GM12878 (cell line): Measurements from ENCODE around the gene KCNIP3. TPM values are rescaled to one million over a fixed set of nuclear protein-coding genes. Genes with fewer than 3 reads are reported as not detected.

Source experiments
- ATAC-seq: fragments of 200-7000 bp; cut with Tn5 transposase; 3 replicates; pipeline ENCODE4 v1.9.1; 2020; ENCODE audit warnings: mild to moderate bottlenecking, moderate library complexity
- BruUV-seq: library from RNA; stranded (reverse); fragments of 400-500 nt; replicated peaks from 2 replicates; lab custom pipeline; 2021; lab: Mats Ljungman, UMichigan
- CTCF ChIA-PET: fragments of 300-600 bp; sonication (Branson Sonifier 250); formaldehyde crosslinking; extraction: SDS; loops from one replicate; lab custom pipeline; 2021; ENCODE audit warnings: inconsistent platforms; lab: Yijun Ruan, JAX
- POLR2A ChIA-PET: fragments of 350-600 bp; formaldehyde crosslinking; extraction: SDS; loops from one replicate; lab custom pipeline; 2021; ENCODE audit warnings: inconsistent platforms; lab: Charles Lee
- RAD21 ChIA-PET: fragments of 300-600 bp; sonication (Branson Sonifier 250); formaldehyde crosslinking; loops from one replicate; lab custom pipeline; 2023; ENCODE audit warnings: antibody characterized with exemption; ENCODE audit not compliant: unreplicated experiment; lab: Charles Lee
- SMC1A ChIA-PET: fragments of 300-600 bp; sonication (Branson Sonifier 250); formaldehyde crosslinking; loops from one replicate; lab custom pipeline; 2023; ENCODE audit not compliant: unreplicated experiment, uncharacterized antibody; lab: Charles Lee
- DNase-seq: peaks from one replicate; pipeline ENCODE4 v3.0.0-alpha.2; 2011; ENCODE audit warnings: low read depth, low spot score
- FAIRE-seq: peaks from 3 replicates; lab custom pipeline; 2011; peaks lifted over from hg19 to GRCh38; lab: Jason Lieb, UNC
- H2AFZ ChIP-seq: 2 replicates; pipeline ENCODE4 v1.6.0; 2011; ENCODE audit warnings: low read depth, low read length, control low read depth; ENCODE audit not compliant: control insufficient read depth
- H3K27ac ChIP-seq: 2 replicates; pipeline ENCODE4 v1.5.1; 2011; ENCODE audit warnings: control low read depth; ENCODE audit not compliant: control insufficient read depth, insufficient read depth
- H3K27me3 ChIP-seq, 2 experiments: replicated peaks in 1 of 2; 2 replicates each; pipeline versions ENCODE4 v1.6.0 to v1.6.1; 2011; ENCODE audit warnings: low read length in 1 of 2; ENCODE audit not compliant: control insufficient read depth in 2 of 2, insufficient read depth in 2 of 2
- H3K36me3 ChIP-seq, 2 experiments: 2 replicates each; pipeline ENCODE4 v1.5.1; 2011; ENCODE audit warnings: low read length in 1 of 2; ENCODE audit not compliant: control insufficient read depth in 2 of 2, insufficient read depth in 2 of 2
- H3K4me1 ChIP-seq: 2 replicates; pipeline ENCODE4 v1.6.1; 2011; ENCODE audit warnings: mild to moderate bottlenecking, low read length, moderate library complexity, mixed read lengths; ENCODE audit not compliant: control insufficient read depth, insufficient read depth
- H3K4me2 ChIP-seq: 2 replicates; pipeline ENCODE4 v1.6.0; 2011; ENCODE audit warnings: control low read depth; ENCODE audit not compliant: control insufficient read depth, insufficient read depth
- H3K4me3 ChIP-seq: fragments of 200-600 bp; sonication (generic); 2 replicates; pipeline ENCODE4 v1.5.1; 2016
- H3K79me2 ChIP-seq: 2 replicates; pipeline ENCODE4 v1.6.0; 2011; ENCODE audit warnings: low read length; ENCODE audit not compliant: control insufficient read depth, insufficient read depth
- H3K9ac ChIP-seq: 2 replicates; pipeline ENCODE4 v1.8.0; 2011; ENCODE audit warnings: low read length, control low read depth, mixed read lengths; ENCODE audit not compliant: control insufficient read depth, insufficient read depth
- H3K9me3 ChIP-seq: replicated peaks from 3 replicates; pipeline ENCODE4 v1.5.1; 2011; ENCODE audit warnings: mild to moderate bottlenecking, low read length; ENCODE audit not compliant: control insufficient read depth, insufficient read depth
- H4K20me1 ChIP-seq: 2 replicates; pipeline ENCODE4 v1.6.0; 2011; ENCODE audit not compliant: control insufficient read depth, insufficient read depth
- ATF7 ChIP-seq: fragments of 450-650 bp; IDR thresholded peaks from 2 replicates; pipeline ENCODE4 v1.6.1; 2016; ENCODE audit warnings: low read depth, mild to moderate bottlenecking
- JUNB ChIP-seq: IDR thresholded peaks from 2 replicates; pipeline ENCODE4 v1.6.1; 2016; ENCODE audit warnings: antibody characterized with exemption, mild to moderate bottlenecking
- NFIC ChIP-seq: IDR thresholded peaks from 2 replicates; pipeline ENCODE4 v1.6.1; 2012; ENCODE audit warnings: low read depth, mild to moderate bottlenecking, inconsistent platforms, low read length, moderate library complexity
- NR2C2 ChIP-seq: IDR thresholded peaks from 2 replicates; pipeline ENCODE4 v1.6.1; 2011; ENCODE audit warnings: borderline replicate concordance, low read depth; ENCODE audit not compliant: control insufficient read depth, insufficient read length
- PAX5 ChIP-seq: IDR thresholded peaks from 2 replicates; pipeline ENCODE4 v1.6.1; 2011; ENCODE audit warnings: low read depth, low read length, borderline replicate concordance
- PAX8 ChIP-seq: fragments of 450-650 bp; IDR thresholded peaks from 2 replicates; pipeline ENCODE4 v1.6.1; 2017; ENCODE audit warnings: mild to moderate bottlenecking, moderate library complexity
- POLR2AphosphoS2 ChIP-seq: IDR thresholded peaks from 2 replicates; pipeline ENCODE4 v1.6.1; 2011; ENCODE audit warnings: low read depth, mild to moderate bottlenecking, low read length, improper control_type of control experiment, moderate library complexity
- WGBS: methylation state at CpG from one replicate; pipeline ENCODE4 v1.1.6; 2016; ENCODE audit warnings: low lambda C conversion rate; ENCODE audit not compliant: insufficient replicate concordance, insufficient coverage; ENCODE audit errors: missing lambda C conversion rate; 5-methylcytosine and 5-hydroxymethylcytosine counted together
- in situ Hi-C: fragments of 300-500 bp; cut with MboI; formaldehyde crosslinking; loops from 9 replicates; pipeline ENCODE4 v1.14.3; 2018; ENCODE audit warnings: mixed read lengths
- intact Hi-C: fragments of 100-400 bp; cut with micrococcal nuclease; formaldehyde crosslinking; loops from one replicate; pipeline ENCODE4 v1.14.2; 2022; ENCODE audit not compliant: unreplicated experiment
- polyA plus RNA-seq, 11 experiments: library from polyadenylated mRNA; depleted of rRNA in 4 of 11; unstranded in 6 of 11; stranded (reverse) in 5 of 11; fragments of >200 nt; fragmentation: Nextera tagmentation in 4 of 11; fragmentation: Illumina TruSeq in 1 of 11; extraction: Ambion mirVana in 4 of 11; extraction: Trizol in 1 of 11; gene quantifications; 1 replicate in 1 of 11; 2 replicates in 10 of 11; pipeline versions ENCODE4 v1.2.1 to v1.2.3, GENCODE V29; 2011 to 2016; ENCODE audit warnings: inconsistent platforms in 2 of 11, missing spikeins in 2 of 11, low read depth in 1 of 11
- total RNA-seq, 4 experiments: library from RNA; depleted of rRNA in 3 of 4; stranded (reverse); fragments of >200 nt in 3 of 4; fragmentation: Illumina TruSeq in 1 of 4; extraction: Trizol in 1 of 4; gene quantifications; 2 replicates each; pipeline versions ENCODE4 v1.2.1 to v1.2.3, GENCODE V29; 2013 to 2021
- TF ChIP-seq, protein P1 (sequence below): IDR thresholded peaks from 2 replicates; pipeline ENCODE4 v1.6.1; 2012; ENCODE audit warnings: low read depth, low read length, improper control_type of control experiment
- TF ChIP-seq, protein P2 (sequence below): fragments of 450-650 bp; conservative IDR thresholded peaks from 2 replicates; pipeline ENCODE4 v1.6.1; 2017; ENCODE audit warnings: mild to moderate bottlenecking, moderate library complexity
- TF ChIP-seq, protein P3 (sequence below): fragments of 450-650 bp; IDR thresholded peaks from 2 replicates; pipeline ENCODE4 v1.6.1; 2014; ENCODE audit warnings: mild to moderate bottlenecking

Gene KCNIP3
- total and polyA plus RNA-seq, 10 of the 15 experiments (the other 5 are each of a cell fraction or from before 2014, with no cell fraction given), result not detected

DNA sequence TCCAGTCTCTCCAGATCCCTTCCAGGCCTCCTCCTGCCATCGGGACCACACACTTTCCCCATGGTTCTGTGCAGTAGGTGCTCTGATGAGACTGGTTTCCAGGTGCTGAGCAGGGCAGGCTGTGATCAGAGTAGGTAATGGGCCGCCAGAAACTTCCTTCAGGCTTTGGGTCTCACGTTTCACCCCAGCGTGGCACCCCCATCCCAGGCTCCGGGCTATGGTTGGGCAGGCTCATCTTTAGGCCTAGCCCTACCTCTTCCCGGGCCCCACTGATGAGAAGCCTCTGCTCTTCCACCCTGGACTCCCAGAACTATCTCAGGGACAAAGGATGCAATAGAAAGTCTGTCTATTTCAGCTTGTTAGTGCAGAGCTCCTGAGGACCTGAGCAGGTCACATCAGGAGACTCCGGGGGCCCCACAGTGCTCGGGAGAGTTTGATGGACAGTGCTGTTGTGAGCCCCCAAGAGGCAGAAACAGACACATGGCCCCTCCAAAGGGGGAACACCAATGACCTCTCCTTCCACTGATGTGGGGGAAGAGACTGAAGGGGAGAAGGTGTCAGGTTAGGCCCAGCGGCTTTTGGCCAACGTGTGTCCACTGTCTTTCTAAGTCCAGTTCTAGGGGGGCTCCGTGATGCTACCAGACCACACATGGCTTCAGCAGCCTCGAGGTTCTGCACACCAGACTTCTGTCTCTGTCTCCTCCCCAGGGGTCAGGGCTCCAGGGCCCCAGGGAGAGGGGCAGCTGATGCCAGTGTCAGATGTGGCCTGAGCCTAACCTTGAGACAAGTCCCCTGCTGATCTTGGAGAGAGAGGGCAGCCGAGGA is 28.7 kb upstream of the KCNIP3 start:
- H3K4me1 ChIP-seq, result no peaks in the 10 kb centered on the region
- in situ Hi-C loops (no loop called here), intact Hi-C loops (no loop called here)
- RAD21 ChIA-PET, result no interaction called here
- WGBS, result 12% methylated on average over 13 of the region's 13 CpGs
- CTCF ChIA-PET, result no interaction called here
- no peaks in the 10 kb centered on the region for H3K9me3 ChIP-seq
- H2AFZ ChIP-seq, result no peak overlapping the region
- H3K4me3 ChIP-seq, result no peak overlapping the region
- DNase-seq, result no peak
- no peak overlapping the region for H3K9ac ChIP-seq
- H3K36me3 ChIP-seq, result no peaks in the 10 kb centered on the region
- no peak for ATAC-seq
- TF ChIP-seq NFIC (no peak), ATF7 (no peak), PAX8 (no peak), POLR2AphosphoS2 (no peak), PAX5 (no peak), JUNB (no peak), NR2C2 (no peak)
- TF ChIP-seq, protein P1, sequence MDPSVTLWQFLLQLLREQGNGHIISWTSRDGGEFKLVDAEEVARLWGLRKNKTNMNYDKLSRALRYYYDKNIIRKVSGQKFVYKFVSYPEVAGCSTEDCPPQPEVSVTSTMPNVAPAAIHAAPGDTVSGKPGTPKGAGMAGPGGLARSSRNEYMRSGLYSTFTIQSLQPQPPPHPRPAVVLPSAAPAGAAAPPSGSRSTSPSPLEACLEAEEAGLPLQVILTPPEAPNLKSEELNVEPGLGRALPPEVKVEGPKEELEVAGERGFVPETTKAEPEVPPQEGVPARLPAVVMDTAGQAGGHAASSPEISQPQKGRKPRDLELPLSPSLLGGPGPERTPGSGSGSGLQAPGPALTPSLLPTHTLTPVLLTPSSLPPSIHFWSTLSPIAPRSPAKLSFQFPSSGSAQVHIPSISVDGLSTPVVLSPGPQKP, result no peak
- TF ChIP-seq, protein P2, sequence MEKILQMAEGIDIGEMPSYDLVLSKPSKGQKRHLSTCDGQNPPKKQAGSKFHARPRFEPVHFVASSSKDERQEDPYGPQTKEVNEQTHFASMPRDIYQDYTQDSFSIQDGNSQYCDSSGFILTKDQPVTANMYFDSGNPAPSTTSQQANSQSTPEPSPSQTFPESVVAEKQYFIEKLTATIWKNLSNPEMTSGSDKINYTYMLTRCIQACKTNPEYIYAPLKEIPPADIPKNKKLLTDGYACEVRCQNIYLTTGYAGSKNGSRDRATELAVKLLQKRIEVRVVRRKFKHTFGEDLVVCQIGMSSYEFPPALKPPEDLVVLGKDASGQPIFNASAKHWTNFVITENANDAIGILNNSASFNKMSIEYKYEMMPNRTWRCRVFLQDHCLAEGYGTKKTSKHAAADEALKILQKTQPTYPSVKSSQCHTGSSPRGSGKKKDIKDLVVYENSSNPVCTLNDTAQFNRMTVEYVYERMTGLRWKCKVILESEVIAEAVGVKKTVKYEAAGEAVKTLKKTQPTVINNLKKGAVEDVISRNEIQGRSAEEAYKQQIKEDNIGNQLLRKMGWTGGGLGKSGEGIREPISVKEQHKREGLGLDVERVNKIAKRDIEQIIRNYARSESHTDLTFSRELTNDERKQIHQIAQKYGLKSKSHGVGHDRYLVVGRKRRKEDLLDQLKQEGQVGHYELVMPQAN, result no peak
- TF ChIP-seq, protein P3, sequence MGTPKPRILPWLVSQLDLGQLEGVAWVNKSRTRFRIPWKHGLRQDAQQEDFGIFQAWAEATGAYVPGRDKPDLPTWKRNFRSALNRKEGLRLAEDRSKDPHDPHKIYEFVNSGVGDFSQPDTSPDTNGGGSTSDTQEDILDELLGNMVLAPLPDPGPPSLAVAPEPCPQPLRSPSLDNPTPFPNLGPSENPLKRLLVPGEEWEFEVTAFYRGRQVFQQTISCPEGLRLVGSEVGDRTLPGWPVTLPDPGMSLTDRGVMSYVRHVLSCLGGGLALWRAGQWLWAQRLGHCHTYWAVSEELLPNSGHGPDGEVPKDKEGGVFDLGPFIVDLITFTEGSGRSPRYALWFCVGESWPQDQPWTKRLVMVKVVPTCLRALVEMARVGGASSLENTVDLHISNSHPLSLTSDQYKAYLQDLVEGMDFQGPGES, result no peak
- no peaks in the 10 kb centered on the region for H3K79me2 ChIP-seq
- H3K4me2 ChIP-seq, result no peak overlapping the region
- no TSS peak for BruUV-seq
- no peaks in the 10 kb centered on the region for H4K20me1 ChIP-seq
- no peak overlapping the region for H3K27ac ChIP-seq
- no peak for FAIRE-seq
- SMC1A ChIA-PET, result no interaction called here
- H3K27me3 ChIP-seq, result peaks cover 0 to 1% of the 10 kb centered on the region in 2 experiments; a peak in 2 of 4 replicates
- POLR2A ChIA-PET, result no interaction called here
